ENCODE data around the gene PPP1R14D. TPM values are rescaled to one million over a fixed set of nuclear protein-coding genes. Genes with fewer than 3 reads are reported as not detected.

PPP1R14D gene
- total and polyA plus RNA-seq, 2 experiments from 2014 or later, result not detected

- Mint-ChIP-seq H3K4me3 (no peak overlapping the region), H3K4me1 (peaks cover 46% of the 10 kb centered on the region), H3K27ac (no peak overlapping the region), H3K9me3 (no peaks in the 10 kb centered on the region), H3K27me3 (ENCODE audit: insufficient read depth, low read depth, poor library complexity) (peaks cover 13% of the 10 kb centered on the region), H3K36me3 (ENCODE audit: low read depth) (peaks cover 12% of the 10 kb centered on the region; the same call in 2 of the 3 replicates)
- Histone ChIP-seq H3K36me3 (ENCODE audit: insufficient read depth) (no peaks in the 10 kb centered on the region), H3K79me2 (replicated peaks; ENCODE audit: insufficient read depth) (peaks cover 33% of the 10 kb centered on the region), H3K27ac (ENCODE audit: low read depth) (no peak overlapping the region), H3K4me1 (ENCODE audit: insufficient read depth) (peaks cover 47% of the 10 kb centered on the region), H3K4me2 (no peak overlapping the region), H3K9me2 (ENCODE audit: insufficient read depth) (no peaks in the 10 kb centered on the region), H2AFZ (no peak overlapping the region), H3K4me3 (no peak overlapping the region), H3F3A (replicated peaks; ENCODE audit: low read depth) (peaks cover 9% of the 10 kb centered on the region; the same call in 1 of the 2 replicates), H3K27me3 (ENCODE audit: insufficient read depth) (no peaks in the 10 kb centered on the region), H4K20me1 (replicated peaks; ENCODE audit: insufficient read depth) (0 out of 2 replicates have a peak, but pooled peaks cover 3% of the 10 kb centered on the region)
- TF ChIP-seq EZH2phosphoT487 (IDR thresholded peaks at IDR 0.05; ENCODE audit: unreplicated experiment), result no peak
- no peak for TF ChIP-seq EZH2 (IDR thresholded peaks at IDR 0.05; ENCODE audit: low read depth, unreplicated experiment)
- TF ChIP-seq JUNB (IDR thresholded peaks at IDR 0.05; ENCODE audit: unreplicated experiment), result no peak
- no peak for TF ChIP-seq STAT1 (IDR thresholded peaks at IDR 0.05; ENCODE audit: unreplicated experiment)
- no peak for TF ChIP-seq NANOG (IDR thresholded peaks at IDR 0.05; ENCODE audit: borderline replicate concordance)
- TF ChIP-seq POLR2AphosphoS5 (IDR thresholded peaks at IDR 0.05; ENCODE audit: low read depth), result no peak
- no peak for TF ChIP-seq ZNF331 (CRISPR knock-in tag; IDR thresholded peaks at IDR 0.05; ENCODE audit: low read depth)
- no peak for TF ChIP-seq CREB1 (CRISPR knock-in tag; IDR thresholded peaks at IDR 0.05; ENCODE audit: low read depth)
- TF ChIP-seq ETS1 (IDR thresholded peaks at IDR 0.05), result no peak
- no peak for TF ChIP-seq REST (IDR thresholded peaks at IDR 0.05; ENCODE audit: unreplicated experiment)
- TF ChIP-seq CTCF (conservative IDR thresholded peaks at IDR 0.05; ENCODE audit: low read depth in 2 of 2), result no peak
- no peak for TF ChIP-seq ZNF462 (CRISPR knock-in tag; IDR thresholded peaks at IDR 0.05)
- no peak for TF ChIP-seq ZNF114 (CRISPR knock-in tag; IDR thresholded peaks at IDR 0.05)
- ATAC-seq, result no peak
- DNase-seq (ENCODE audit: low spot score), result no peak
Observed at GRCh38 chr15:40792394-40792793, 36.1 kb downstream of the PPP1R14D start.

Data from GM23338 (cell line).